SJCRH30 (cell line): ENCODE measurements around the gene HIF1AN. TPM values are rescaled to one million over a fixed set of nuclear protein-coding genes. Genes with fewer than 3 reads are reported as not detected.

ENCODE experiments used
- total RNA-seq: library from RNA; depleted of rRNA; stranded (reverse); fragments of >200 nt; shearing (Covaris generic); gene quantifications from 2 replicates; pipeline ENCODE4 v1.2.3, GENCODE V29; 2014; rRNA removed

The HIF1AN gene
- total RNA-seq, 1 experiment from 2014 or later, result 25.1 TPM

Other genes starting within 250 kb of the HIF1AN start
- 55.5 and 59.7 TPM in 2 replicates for gene BLOC1S2, start 249.3 kb upstream of the HIF1AN start, total RNA-seq
- not detected in 2 replicates for gene PKD2L1, start 205.7 kb upstream of the HIF1AN start, total RNA-seq
- gene SCD, start 188.7 kb upstream of the HIF1AN start, total RNA-seq, result 421 and 427 TPM in 2 replicates
- not detected in 2 replicates for gene WNT8B, start 72.9 kb upstream of the HIF1AN start, total RNA-seq
- 2.2 and 4.6 TPM in 2 replicates for gene SEC31B, start 16.1 kb upstream of the HIF1AN start, total RNA-seq
- 293 and 330 TPM in 2 replicates for gene NDUFB8, start 6.1 kb upstream of the HIF1AN start, total RNA-seq
- 2.1 and 2.4 TPM in 2 replicates for gene PAX2, start 209.6 kb downstream of the HIF1AN start, total RNA-seq